HepG2 (cell line): Measurements from ENCODE around the gene ARRDC4.

Source experiments
- FOXK2 ChIP-seq: fragments of 450-650 bp; IDR thresholded peaks from 2 replicates; pipeline ENCODE4 v1.6.1; 2016
- SNAPC2 ChIP-seq: sonication (generic); formaldehyde crosslinking; IDR thresholded peaks from 2 replicates; pipeline ENCODE4 v1.8.1; 2022; ENCODE audit warnings: mild to moderate bottlenecking, missing genetic modification reagents

GRCh38 chr15:98000249-98001203 is 40.0 kb downstream of the ARRDC4 start:
- TF ChIP-seq SNAPC2 (CRISPR knock-in tag) (no peak), FOXK2 (no peak)
